ENCODE data around the gene FREM2. TPM values are rescaled to one million over a fixed set of nuclear protein-coding genes. Genes with fewer than 3 reads are reported as not detected.

FREM2 gene
- polyA plus RNA-seq, 1 of the 3 experiments (the other 2 are of a cell fraction): not detected

- H3K4me2 ChIP-seq: no peak overlapping the region
- TF ChIP-seq, protein P1, sequence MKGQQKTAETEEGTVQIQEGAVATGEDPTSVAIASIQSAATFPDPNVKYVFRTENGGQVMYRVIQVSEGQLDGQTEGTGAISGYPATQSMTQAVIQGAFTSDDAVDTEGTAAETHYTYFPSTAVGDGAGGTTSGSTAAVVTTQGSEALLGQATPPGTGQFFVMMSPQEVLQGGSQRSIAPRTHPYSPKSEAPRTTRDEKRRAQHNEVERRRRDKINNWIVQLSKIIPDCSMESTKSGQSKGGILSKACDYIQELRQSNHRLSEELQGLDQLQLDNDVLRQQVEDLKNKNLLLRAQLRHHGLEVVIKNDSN (IDR thresholded peaks at IDR 0.05; ENCODE audit: borderline replicate concordance, low read depth): no peak
- TF ChIP-seq, protein P2, sequence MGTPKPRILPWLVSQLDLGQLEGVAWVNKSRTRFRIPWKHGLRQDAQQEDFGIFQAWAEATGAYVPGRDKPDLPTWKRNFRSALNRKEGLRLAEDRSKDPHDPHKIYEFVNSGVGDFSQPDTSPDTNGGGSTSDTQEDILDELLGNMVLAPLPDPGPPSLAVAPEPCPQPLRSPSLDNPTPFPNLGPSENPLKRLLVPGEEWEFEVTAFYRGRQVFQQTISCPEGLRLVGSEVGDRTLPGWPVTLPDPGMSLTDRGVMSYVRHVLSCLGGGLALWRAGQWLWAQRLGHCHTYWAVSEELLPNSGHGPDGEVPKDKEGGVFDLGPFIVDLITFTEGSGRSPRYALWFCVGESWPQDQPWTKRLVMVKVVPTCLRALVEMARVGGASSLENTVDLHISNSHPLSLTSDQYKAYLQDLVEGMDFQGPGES (IDR thresholded peaks at IDR 0.05; ENCODE audit: low read depth, low read length): no peak
- TF ChIP-seq FOXM1 (IDR thresholded peaks at IDR 0.05; ENCODE audit: low read depth): no peak
- no peak for TF ChIP-seq RAD21 (IDR thresholded peaks at IDR 0.05; ENCODE audit: low read length)
- TF ChIP-seq, protein P3, sequence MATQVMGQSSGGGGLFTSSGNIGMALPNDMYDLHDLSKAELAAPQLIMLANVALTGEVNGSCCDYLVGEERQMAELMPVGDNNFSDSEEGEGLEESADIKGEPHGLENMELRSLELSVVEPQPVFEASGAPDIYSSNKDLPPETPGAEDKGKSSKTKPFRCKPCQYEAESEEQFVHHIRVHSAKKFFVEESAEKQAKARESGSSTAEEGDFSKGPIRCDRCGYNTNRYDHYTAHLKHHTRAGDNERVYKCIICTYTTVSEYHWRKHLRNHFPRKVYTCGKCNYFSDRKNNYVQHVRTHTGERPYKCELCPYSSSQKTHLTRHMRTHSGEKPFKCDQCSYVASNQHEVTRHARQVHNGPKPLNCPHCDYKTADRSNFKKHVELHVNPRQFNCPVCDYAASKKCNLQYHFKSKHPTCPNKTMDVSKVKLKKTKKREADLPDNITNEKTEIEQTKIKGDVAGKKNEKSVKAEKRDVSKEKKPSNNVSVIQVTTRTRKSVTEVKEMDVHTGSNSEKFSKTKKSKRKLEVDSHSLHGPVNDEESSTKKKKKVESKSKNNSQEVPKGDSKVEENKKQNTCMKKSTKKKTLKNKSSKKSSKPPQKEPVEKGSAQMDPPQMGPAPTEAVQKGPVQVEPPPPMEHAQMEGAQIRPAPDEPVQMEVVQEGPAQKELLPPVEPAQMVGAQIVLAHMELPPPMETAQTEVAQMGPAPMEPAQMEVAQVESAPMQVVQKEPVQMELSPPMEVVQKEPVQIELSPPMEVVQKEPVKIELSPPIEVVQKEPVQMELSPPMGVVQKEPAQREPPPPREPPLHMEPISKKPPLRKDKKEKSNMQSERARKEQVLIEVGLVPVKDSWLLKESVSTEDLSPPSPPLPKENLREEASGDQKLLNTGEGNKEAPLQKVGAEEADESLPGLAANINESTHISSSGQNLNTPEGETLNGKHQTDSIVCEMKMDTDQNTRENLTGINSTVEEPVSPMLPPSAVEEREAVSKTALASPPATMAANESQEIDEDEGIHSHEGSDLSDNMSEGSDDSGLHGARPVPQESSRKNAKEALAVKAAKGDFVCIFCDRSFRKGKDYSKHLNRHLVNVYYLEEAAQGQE (IDR thresholded peaks at IDR 0.05; ENCODE audit: low read depth, low read length): no peak
- no peak for TF ChIP-seq TAF1 (IDR thresholded peaks at IDR 0.05; ENCODE audit: borderline replicate concordance, low read depth, low read length)
- no peak for TF ChIP-seq FOXJ3 (CRISPR knock-in tag; IDR thresholded peaks at IDR 0.05)
- TF ChIP-seq TCF12 (IDR thresholded peaks at IDR 0.05): no peak
- TF ChIP-seq SIN3A (IDR thresholded peaks at IDR 0.05; ENCODE audit: borderline replicate concordance, low read depth, low read length): no peak
- TF ChIP-seq FOSL2 (IDR thresholded peaks at IDR 0.05; ENCODE audit: borderline replicate concordance, low read depth): no peak
- no peak for TF ChIP-seq EZH2phosphoT487 (IDR thresholded peaks at IDR 0.05; ENCODE audit: borderline replicate concordance, low read depth)
- TF ChIP-seq TEAD4 (IDR thresholded peaks at IDR 0.05; ENCODE audit: borderline replicate concordance, insufficient read depth): no peak
- no peak for TF ChIP-seq CTCF (IDR thresholded peaks at IDR 0.05)
- TF ChIP-seq EP300 (IDR thresholded peaks at IDR 0.05; ENCODE audit: borderline replicate concordance in 1 of 2, low read depth in 1 of 2, low read length in 1 of 2): no peak
- TF ChIP-seq USF2 (IDR thresholded peaks at IDR 0.05; ENCODE audit: borderline replicate concordance, low read depth, low read length): no peak
- no peak for TF ChIP-seq NFIC (IDR thresholded peaks at IDR 0.05; ENCODE audit: borderline replicate concordance)
- no peak for TF ChIP-seq RXRA (IDR thresholded peaks at IDR 0.05; ENCODE audit: borderline replicate concordance, low read depth)
- no peak for TF ChIP-seq MEF2A (IDR thresholded peaks at IDR 0.05; ENCODE audit: borderline replicate concordance, low read depth)
- CTCF ChIA-PET: no interaction called here
- no peaks in the 10 kb centered on the region for H3K9me3 ChIP-seq
- no peaks in the 10 kb centered on the region for H3K79me2 ChIP-seq (ENCODE audit: insufficient read depth)
- no peak for DNase-seq
- no peak overlapping the region for H3K27ac ChIP-seq (ENCODE audit: low read depth in 2 of 2, low read length in 1 of 2)
- no peaks in the 10 kb centered on the region for H3F3A ChIP-seq (replicated peaks; ENCODE audit: insufficient read depth)
- 38% methylated on average over 2 of the region's 2 CpGs for WGBS (ENCODE audit: low lambda C conversion rate)
- no peaks in the 10 kb centered on the region for H3K9me2 ChIP-seq
- no peaks in the 10 kb centered on the region for H4K20me1 ChIP-seq (ENCODE audit: insufficient read depth)
- no peaks in the 10 kb centered on the region; the same call in 1 of the 2 replicates for H3K27me3 ChIP-seq (ENCODE audit: insufficient read depth)
- H2AFZ ChIP-seq (ENCODE audit: low read depth): no peak overlapping the region
- POLR2A ChIA-PET: no interaction called here
- no peak overlapping the region for H3K9ac ChIP-seq
- no peaks in the 10 kb centered on the region; a peak in 1 of 4 replicates for H3K4me1 ChIP-seq (ENCODE audit: control insufficient read depth in 1 of 2, insufficient read depth in 2 of 2, low read depth in 1 of 2, low read length in 1 of 2)
- H3K36me3 ChIP-seq (replicated peaks in 1 of 2; ENCODE audit: control insufficient read depth in 1 of 2, insufficient read depth in 2 of 2, low read length in 1 of 2): no peaks in the 10 kb centered on the region
- no peak overlapping the region for H3K4me3 ChIP-seq (ENCODE audit: low read depth in 2 of 2, low read length in 1 of 2)
Measured at GRCh38 chr13:38755793-38756192, 68.9 kb downstream of the FREM2 start.
